ENCODE measurements around the gene LTBR.

DNA sequence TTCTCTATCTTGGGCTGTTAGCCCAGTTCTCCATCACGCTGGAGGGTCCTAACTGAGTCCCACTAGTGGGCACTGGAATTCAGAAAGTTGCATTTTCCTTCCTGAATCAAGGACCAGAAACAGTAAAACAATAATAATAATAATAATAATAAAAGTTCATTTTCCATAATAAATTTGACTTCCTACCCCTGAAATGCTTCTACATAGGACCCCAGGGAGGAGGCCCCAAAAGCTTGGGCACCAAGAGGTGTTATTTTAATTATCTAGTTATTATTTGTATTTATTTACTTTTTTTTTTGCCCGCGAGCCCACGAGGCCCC is 21.0 kb upstream of the LTBR start:
- TF ChIP-seq POLR2AphosphoS5 (IDR thresholded peaks at IDR 0.05; ENCODE audit: insufficient read depth, low read depth, low read length) (no peak), EZH2 (IDR thresholded peaks at IDR 0.05; ENCODE audit: borderline replicate concordance, low read depth, low read length, severe bottlenecking) (no peak), POLR2A (IDR thresholded peaks at IDR 0.05; ENCODE audit: low read depth, low read length) (no peak), FOS (IDR thresholded peaks at IDR 0.05; ENCODE audit: borderline replicate concordance, insufficient read depth, low read length) (no peak)
- TF ChIP-seq, protein P1, sequence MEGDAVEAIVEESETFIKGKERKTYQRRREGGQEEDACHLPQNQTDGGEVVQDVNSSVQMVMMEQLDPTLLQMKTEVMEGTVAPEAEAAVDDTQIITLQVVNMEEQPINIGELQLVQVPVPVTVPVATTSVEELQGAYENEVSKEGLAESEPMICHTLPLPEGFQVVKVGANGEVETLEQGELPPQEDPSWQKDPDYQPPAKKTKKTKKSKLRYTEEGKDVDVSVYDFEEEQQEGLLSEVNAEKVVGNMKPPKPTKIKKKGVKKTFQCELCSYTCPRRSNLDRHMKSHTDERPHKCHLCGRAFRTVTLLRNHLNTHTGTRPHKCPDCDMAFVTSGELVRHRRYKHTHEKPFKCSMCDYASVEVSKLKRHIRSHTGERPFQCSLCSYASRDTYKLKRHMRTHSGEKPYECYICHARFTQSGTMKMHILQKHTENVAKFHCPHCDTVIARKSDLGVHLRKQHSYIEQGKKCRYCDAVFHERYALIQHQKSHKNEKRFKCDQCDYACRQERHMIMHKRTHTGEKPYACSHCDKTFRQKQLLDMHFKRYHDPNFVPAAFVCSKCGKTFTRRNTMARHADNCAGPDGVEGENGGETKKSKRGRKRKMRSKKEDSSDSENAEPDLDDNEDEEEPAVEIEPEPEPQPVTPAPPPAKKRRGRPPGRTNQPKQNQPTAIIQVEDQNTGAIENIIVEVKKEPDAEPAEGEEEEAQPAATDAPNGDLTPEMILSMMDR (IDR thresholded peaks at IDR 0.05; ENCODE audit: extremely low read depth in 1 of 2, insufficient read depth in 1 of 2, low read depth in 1 of 2, low read length in 2 of 2): no peak

Data from endothelial cell of umbilical vein (primary cell).